ENCODE results near the gene VMA21. TPM values are rescaled to one million over a fixed set of nuclear protein-coding genes. Genes with fewer than 3 reads are reported as not detected.

VMA21 gene
- total and polyA plus RNA-seq, 2 donors from 2014 or later = 16.9 to 38.5 TPM

DNA sequence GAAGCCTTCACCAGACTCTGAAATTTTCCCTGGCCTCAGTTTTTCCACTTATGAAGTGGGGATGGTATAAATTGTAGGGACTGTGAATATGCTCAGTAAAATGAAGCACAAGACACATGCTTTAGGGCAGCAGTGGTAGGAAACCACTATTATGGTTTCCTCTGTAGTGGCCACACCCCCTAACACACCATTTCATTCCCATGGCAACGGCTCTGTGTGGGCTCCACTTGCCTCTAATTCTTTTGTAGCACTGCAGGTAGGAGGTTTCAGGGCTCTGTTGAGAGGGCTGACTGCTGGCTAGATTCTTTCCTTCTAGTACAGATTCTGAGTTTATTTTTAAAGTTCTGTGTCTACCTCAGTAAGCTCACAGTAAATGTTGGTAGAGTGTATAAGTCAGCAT is 3.5 kb upstream of the VMA21 start:
- Histone ChIP-seq H3K9me3 (ENCODE audit: control insufficient read depth in 2 of 3, insufficient read depth in 1 of 3, low read length in 3 of 3) (no peaks in the 10 kb centered on the region), H3K4me1 (ENCODE audit: control insufficient read depth in 2 of 3, insufficient read depth in 2 of 3, low read depth in 1 of 3, low read length in 3 of 3) (no peaks in the 10 kb centered on the region), H3K27me3 (ENCODE audit: control insufficient read depth, insufficient read depth, low read length) (no peaks in the 10 kb centered on the region), H3K27ac (ENCODE audit: low read depth in 2 of 2, low read length in 2 of 2) (no peak overlapping the region), H3K4me3 (ENCODE audit: low read length in 3 of 3) (no peak overlapping the region), H3K36me3 (ENCODE audit: control insufficient read depth in 2 of 3, insufficient read depth in 3 of 3, low read length in 3 of 3) (no peaks in the 10 kb centered on the region), H3K9ac (ENCODE audit: low read length in 3 of 3) (no peak overlapping the region)
- TF ChIP-seq, protein P1, sequence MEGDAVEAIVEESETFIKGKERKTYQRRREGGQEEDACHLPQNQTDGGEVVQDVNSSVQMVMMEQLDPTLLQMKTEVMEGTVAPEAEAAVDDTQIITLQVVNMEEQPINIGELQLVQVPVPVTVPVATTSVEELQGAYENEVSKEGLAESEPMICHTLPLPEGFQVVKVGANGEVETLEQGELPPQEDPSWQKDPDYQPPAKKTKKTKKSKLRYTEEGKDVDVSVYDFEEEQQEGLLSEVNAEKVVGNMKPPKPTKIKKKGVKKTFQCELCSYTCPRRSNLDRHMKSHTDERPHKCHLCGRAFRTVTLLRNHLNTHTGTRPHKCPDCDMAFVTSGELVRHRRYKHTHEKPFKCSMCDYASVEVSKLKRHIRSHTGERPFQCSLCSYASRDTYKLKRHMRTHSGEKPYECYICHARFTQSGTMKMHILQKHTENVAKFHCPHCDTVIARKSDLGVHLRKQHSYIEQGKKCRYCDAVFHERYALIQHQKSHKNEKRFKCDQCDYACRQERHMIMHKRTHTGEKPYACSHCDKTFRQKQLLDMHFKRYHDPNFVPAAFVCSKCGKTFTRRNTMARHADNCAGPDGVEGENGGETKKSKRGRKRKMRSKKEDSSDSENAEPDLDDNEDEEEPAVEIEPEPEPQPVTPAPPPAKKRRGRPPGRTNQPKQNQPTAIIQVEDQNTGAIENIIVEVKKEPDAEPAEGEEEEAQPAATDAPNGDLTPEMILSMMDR (IDR thresholded peaks at IDR 0.05; ENCODE audit: borderline replicate concordance, extremely low read depth, insufficient read depth) = no peak
- intact Hi-C loops (cut with DNase I) = no loop called here
- FAIRE-seq (no peak), DNase-seq (peak in 2 of 5 donors; percentile 6 to 8)

DNA sequence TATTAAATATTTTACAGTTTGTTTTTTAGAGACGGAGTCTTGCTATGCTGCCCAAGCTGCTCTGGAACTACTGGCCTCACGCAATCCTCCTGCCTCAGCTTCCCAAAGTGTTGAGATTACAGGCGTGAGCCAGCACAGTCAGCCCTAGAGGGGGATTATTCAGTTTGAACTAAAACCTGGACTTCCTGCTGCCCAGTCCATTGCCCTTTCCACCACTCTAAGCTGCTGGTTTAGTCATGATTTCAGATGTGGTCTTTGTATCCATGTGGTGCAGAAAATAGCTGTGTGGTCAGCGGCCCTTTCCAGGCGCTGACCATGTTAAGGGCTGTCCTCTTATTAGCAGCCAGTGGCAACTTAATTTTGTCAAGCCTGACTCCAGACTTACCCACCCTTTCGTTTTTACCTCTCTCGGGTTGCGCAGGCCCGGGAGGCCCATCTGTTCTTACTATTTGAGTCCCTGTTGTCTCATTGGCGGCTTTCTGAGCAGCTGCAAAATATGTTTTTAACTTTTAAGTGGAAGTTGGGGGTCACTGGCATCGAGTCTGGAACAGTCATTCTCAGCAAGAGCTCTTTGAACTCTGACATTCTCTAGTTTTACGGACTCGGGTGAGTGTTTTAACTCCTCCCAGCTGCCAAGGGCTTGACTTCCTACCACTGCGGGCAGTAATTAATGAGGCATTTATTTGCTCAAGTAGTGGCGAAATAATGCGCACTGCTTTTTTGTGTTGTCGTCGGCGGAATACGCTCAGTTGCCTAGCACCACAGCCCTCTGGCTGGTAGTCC is 773 bp upstream of the VMA21 start:
- intact Hi-C loops (cut with DNase I) = no loop called here
- Histone ChIP-seq H3K27ac (ENCODE audit: low read depth in 2 of 2, low read length in 2 of 2) (peak overlapping the region; percentile 96), H3K27me3 (ENCODE audit: control insufficient read depth, insufficient read depth, low read length) (no peaks in the 10 kb centered on the region), H3K9me3 (ENCODE audit: control insufficient read depth in 2 of 3, insufficient read depth in 1 of 3, low read length in 3 of 3) (no peaks in the 10 kb centered on the region), H3K4me1 (ENCODE audit: control insufficient read depth in 2 of 3, insufficient read depth in 2 of 3, low read depth in 1 of 3, low read length in 3 of 3) (no peaks in the 10 kb centered on the region), H3K9ac (ENCODE audit: low read length in 3 of 3) (peak overlapping the region; percentile 52 to 92 (median 59)), H3K36me3 (ENCODE audit: control insufficient read depth in 2 of 3, insufficient read depth in 3 of 3, low read length in 3 of 3) (no peaks in the 10 kb centered on the region), H3K4me3 (ENCODE audit: low read length in 3 of 3) (peak overlapping the region; percentile 71 to 80 (median 79))
- FAIRE-seq (no peak), DNase-seq (peak in 3 of 5 donors; percentile 39 to 72 (median 70))
- TF ChIP-seq, protein P1 (IDR thresholded peaks at IDR 0.05; ENCODE audit: borderline replicate concordance, extremely low read depth, insufficient read depth) = no peak

DNA sequence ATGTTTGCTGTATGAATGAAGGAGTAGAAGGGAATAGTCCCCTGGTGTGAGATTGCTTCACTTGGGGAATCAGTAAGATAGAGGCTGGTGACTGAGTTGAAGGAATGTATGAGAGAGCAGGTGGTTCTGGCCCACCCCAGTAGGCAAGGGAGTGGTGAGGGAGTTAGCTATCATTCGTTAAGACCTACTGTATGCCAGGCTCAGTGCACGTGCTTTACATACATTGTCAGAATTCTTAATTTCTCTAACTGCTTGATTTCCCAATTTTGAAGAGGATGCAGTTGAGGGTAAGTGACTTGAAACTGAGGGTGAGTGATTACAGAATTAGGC is 700 bp downstream of the VMA21 start:
- Histone ChIP-seq H3K36me3 (ENCODE audit: control insufficient read depth in 2 of 3, insufficient read depth in 3 of 3, low read length in 3 of 3) (no peaks in the 10 kb centered on the region), H3K4me1 (ENCODE audit: control insufficient read depth in 2 of 3, insufficient read depth in 2 of 3, low read depth in 1 of 3, low read length in 3 of 3) (no peaks in the 10 kb centered on the region), H3K27me3 (ENCODE audit: control insufficient read depth, insufficient read depth, low read length) (no peaks in the 10 kb centered on the region), H3K9me3 (ENCODE audit: control insufficient read depth in 2 of 3, insufficient read depth in 1 of 3, low read length in 3 of 3) (no peaks in the 10 kb centered on the region), H3K9ac (ENCODE audit: low read length in 3 of 3) (peak overlapping the region in 2 of 3 donors; percentile 19 to 80), H3K4me3 (ENCODE audit: low read length in 3 of 3) (peak overlapping the region; percentile 55 to 85 (median 81)), H3K27ac (ENCODE audit: low read depth in 2 of 2, low read length in 2 of 2) (no peak overlapping the region)
- TF ChIP-seq, protein P1 (IDR thresholded peaks at IDR 0.05; ENCODE audit: borderline replicate concordance, extremely low read depth, insufficient read depth) = no peak
- intact Hi-C loops (cut with DNase I) = no loop called here
- FAIRE-seq = no peak
- no peak for DNase-seq
